HT1080 (cell line): ENCODE measurements around the gene ZNF804A. TPM values are rescaled to one million over a fixed set of nuclear protein-coding genes. Genes with fewer than 3 reads are reported as not detected.

Experiments
- DNase-seq: peaks from one replicate; pipeline ENCODE4 v3.0.0-alpha.2; 2015; ENCODE audit warnings: low read depth
- polyA plus RNA-seq, 2 experiments: library from polyadenylated mRNA; depleted of rRNA; stranded (reverse); fragments of >200 nt; gene quantifications; 2 replicates each; pipeline ENCODE4 v1.2.3, GENCODE V29; 2015
- total RNA-seq: library from RNA; depleted of rRNA; stranded (reverse); fragments of >200 nt; shearing (Covaris generic); gene quantifications from 2 replicates; pipeline ENCODE4 v1.2.3, GENCODE V29; 2014; rRNA removed

The ZNF804A gene
- total RNA-seq = 0.55 and 0.63 TPM in 2 replicates
- 0.26 and 0.27 TPM in 2 replicates for polyA plus RNA-seq (2015; cell fraction: cytosol; rRNA removed)
- polyA plus RNA-seq (2015; cell fraction: nucleus; rRNA removed) = 0.05 and 0.22 TPM in 2 replicates

DNA sequence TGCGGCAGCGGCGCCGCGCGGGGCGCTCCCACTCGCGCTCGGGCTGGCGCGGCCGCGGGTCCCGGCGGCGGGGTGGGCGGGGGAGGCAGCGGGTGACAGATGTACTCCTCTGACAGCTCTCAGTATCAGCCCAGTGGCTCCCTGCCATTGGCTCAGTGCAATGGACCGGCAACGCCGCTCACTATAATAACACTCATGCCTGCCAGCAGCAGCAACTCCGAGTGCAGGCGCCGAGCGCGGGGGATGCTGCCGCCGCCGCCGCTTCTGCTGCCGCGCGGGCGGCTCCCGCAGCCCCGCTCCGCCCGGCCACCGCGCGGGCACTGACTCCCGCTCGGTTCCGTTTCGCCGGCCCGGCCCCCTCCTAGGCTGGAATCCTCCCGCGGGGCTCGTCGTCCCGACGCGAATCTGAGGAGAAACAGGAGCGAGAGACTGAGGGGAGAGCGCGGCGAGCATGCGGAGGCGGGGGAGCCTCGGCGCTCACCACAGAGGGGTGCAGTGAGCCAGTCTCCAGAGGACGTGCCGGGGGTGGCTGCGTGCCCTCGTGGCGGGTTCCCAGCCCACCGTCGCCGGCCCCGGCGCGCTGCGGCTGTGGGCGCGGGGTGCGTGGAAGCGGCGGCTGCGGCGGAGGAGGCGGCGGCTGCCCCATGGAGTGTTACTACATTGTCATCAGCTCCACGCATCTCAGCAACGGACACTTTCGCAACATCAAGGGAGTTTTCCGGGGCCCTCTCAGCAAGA is at the start of gene ZNF804A:
TSS of gene ZNF804A (plus strand) at position 214 of the 738 bp plus-strand sequence. CDS start at position 645, 431 bp downstream.
- peak; percentile 18 for DNase-seq

DNA sequence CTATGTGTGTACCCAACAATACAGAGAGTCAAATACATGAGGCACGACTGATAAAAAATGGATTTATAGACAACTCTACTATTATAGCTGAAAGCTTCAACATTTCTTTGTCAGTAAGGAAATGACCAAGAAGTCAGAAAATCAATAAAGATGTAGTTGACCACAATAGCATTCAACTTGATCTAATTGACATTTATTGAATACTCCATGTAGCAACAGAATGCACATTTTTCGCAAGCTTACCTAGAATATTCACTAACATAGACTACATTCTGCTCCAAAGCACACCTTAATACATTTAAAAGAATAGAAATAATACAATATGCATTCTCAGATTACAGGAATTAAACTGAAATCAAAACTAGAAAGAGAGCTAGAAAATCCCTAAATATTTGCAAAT is 49.2 kb upstream of the ZNF804A start:
- DNase-seq = no peak

DNA sequence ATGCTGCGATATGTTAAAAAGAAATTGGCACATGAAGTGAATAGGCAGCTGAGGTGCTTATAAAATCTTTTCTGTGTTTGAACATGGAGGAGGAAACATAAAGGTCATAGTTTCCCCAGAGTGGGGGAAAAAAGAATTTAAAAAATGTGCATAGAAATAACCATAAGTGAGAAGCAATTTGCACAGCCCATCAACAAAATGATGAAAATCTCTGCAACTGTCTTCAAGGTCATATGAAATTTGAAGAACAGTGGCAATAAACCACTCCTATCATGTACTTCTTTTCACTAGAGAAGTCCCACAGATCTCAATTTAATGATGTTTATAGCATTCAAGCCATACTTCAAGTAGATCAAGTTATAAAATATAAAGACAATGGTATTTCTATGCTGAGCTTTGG is 46.7 kb upstream of the ZNF804A start:
- DNase-seq = no peak

DNA sequence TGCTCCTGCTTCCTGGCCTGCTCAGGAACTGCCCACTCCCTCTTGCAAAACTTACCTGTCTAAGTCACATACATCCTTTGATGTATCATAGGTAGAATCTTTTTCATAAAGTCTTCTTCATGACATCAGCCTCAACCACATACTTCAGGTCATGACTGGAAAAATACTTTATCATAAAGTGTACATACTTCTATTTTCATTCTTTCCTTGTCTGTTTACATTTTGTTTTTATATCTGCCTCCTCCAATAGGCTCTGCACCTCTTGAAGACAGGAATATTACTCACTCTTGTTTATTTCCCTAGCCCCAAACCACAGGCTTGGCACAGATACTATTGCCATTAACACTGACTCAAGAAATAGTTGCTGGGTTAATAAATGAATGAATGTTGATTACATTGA is 43.6 kb upstream of the ZNF804A start:
- peak; percentile 14 for DNase-seq

DNA sequence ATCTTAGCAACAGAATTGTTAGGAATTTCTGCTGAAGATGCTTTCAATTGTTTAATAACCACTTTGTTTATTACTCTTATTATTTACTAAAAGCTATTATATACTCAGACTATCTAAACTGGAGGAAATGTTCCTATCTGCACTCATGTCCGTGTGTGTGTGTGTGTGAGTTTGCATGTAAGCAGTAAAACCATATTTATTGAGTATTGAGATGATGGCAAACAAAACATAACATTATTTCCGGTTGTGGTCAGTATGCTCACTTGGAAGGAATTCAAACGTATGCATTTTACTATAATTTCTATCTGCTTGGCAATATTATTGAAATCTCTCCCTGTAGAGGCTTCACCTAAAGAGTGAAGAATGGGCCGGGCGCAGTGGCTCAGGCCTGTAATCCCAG is 43.0 kb upstream of the ZNF804A start:
- no peak for DNase-seq

DNA sequence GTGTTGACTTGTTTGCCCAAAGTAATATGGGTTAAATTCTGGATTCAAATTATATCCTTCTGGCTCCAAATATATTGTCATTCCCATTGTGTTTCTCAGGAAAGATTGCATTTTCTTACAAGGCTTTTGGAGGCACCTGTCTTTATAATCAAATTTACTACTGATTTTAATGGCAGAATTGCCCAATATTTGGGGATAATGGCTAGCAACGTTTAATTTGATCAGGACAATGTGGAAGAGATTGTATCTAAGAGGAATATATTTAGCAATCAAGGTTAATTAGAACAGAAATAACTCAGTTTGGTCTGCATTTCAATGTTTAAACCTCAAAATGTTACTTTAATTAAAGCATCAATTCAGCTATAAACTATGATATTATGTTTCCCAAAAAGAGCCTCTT is 41.7 kb upstream of the ZNF804A start:
- DNase-seq = no peak

DNA sequence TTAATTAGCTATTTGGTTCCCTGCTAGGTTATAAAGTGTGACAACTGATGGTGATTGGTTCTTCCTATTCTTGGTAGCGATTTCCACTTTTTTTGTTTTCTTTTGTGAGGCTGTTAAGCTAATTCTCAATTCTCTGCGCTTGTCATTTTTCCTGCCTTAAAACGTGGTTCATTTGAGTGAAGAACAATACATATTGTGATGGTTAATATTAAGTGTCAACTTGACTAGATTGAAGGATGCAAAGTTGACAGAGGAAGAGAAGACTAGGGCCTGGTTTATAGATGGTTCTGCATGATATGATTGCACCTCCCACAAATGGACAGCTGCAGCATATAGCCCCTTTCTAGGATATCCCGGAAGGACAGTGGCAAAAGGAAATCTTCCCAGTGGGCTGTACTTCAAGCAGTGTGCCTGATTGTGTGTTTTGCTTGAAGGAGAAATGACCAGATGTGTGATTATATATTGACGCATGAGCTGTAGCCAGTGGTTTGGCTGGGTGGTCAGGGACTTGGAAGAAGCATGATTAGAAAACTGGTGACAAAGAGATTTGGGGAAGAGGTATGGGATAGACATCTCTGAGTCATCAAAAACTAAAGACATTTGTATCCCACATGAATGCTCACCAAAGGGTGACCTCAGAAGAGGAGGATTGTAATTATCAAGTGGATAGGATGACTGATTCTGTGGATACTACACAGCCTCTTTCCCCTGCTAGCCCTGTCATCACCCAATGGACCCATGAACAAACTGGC is 39.4 kb upstream of the ZNF804A start:
- peak; percentile 62 for DNase-seq

DNA sequence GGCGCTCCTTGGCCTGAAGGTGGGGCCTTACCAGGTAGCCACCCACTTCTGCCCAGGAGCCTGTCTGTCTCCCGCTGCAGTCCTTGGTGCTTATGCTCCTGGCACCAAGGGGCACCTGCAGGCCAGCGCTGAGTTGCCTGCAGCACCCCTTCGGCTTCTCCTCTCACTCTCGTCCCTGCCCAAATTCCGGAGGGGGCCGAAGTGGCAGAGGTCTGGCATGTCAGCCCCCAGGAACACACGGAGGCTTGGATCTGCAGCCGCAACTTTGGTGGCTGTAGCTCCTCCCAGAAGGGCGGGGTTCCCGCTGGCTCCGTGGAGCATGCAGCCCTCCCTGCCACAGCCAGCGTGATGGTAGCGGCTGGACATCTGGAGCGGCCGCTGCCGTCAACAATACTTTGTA is 37.7 kb upstream of the ZNF804A start:
- DNase-seq = no peak

DNA sequence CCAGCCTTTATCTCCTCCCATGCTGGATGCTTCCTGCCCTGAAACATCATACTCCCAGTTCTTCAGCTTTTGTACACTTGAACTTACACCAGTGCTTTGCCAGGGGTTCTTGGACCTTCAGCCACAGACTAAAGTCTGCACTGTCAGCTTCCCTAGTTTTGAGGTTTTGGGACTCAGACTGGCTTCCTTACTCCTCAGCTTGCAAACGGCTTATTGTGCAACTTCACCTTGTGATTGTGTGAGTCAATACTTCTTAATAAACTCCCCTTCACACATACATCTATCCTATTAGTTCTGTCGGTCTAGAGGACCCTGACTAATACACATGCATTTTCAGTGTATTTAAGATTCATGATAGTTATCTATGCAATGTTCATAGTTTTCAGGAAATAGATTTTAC is 35.8 kb upstream of the ZNF804A start:
- peak; percentile 61 for DNase-seq

DNA sequence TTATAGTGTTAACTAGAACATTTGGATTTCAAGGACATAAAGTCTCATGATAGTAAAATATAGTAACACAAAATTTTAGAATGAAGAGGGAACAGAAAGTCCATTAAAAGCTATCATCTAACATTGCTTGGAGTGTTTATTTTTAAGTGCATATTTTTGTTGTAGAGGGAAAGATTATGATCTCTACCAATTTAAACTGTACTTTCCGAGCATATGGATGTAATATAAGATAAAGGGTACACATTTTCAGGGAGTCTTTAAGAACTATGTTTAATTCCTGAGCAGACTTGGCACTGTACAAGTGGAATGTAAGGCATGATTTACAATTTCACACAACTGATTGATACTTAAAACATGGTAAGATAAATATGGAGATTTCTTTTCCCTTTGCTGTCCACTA is 34.2 kb upstream of the ZNF804A start:
- DNase-seq = no peak

DNA sequence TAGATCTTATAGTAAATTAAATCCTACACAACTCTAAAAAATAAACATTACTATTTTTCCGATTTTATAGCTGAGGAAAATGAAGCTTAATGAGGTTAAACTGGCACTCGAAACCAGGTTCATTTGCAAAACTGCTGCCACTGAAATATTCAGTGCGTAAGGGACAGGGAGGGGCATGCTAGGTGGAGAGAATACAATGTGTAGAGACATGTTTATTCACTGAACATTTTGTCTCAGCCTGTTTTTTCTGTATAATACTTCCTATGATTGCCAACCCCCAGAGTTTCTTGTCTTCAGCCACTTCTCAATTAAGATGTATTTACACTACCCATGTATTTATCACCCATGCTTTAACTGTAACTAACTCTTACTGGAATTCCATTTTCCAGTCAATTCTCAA is 31.6 kb upstream of the ZNF804A start:
- no peak for DNase-seq

DNA sequence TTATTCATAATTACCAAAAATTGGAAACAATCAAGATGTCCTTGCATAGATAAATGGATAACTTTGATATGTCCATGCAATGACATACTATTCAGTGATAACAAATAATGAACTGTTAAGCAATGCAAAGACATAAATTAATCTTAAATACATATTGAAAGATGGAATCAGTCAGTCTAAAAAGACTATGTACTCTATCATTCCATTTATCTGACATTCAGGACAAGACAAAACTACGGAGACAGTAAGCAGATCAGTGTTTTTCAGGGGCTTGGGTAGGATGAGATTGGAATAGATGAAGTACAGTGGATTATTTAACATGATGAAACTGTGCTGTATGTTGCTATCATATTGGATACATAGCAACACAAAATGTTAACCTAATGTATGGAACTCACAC is 21.3 kb upstream of the ZNF804A start:
- no peak for DNase-seq

DNA sequence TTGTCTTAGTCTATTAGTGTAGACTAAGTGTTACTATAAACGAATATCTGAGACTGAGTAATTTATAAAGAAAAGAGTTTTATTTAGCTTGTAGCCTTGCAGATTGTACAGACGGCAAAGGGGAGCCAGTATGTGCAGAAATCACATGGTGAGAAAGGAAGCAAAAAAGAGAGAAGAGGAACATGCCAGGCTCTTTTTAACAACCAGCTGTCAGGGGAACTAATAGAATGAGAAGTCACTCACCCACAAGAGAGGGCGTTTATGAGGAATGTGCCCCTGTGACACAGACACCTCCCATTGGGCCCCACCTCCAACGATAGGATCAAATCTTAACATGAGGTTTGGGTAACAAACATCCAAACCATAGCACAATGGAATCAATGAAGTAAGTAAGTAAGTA is 20.6 kb upstream of the ZNF804A start:
- no peak for DNase-seq

DNA sequence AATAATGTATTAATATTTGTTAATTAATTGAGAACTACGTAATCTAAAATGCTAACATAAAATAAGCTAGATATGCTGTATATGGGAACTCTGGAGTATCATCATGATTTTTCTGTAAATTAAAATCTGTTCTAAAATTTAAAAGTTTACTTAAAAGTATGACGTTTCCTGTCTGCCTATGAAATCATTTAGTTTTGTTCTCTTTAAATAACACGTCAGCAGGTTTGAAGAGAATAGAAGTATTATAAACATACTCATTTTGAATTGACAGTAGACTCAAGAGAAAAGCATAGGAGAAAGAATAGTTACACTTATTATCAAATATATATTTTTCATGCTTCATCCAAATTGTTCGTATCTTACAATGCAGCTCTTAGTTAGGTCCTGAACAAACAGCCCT is 19.1 kb upstream of the ZNF804A start:
- DNase-seq = no peak

DNA sequence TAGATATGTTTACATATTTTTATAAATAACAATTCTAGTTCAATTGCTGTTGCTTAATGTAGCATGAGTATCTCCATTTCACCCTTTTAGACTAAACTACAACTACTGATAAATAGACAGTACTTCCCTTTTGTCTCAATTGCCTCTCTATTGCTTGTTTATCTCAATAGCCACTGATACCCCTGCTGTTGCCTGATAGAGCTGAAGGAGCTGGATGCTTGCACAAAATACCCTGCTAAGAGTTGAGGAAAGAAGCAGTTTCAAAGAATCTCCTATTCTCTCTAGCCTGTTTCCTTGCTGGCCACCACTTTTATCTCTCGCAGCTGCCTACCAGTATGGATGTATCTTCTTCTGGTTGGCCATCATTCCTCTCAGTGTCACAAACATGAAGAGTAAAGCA is 16.9 kb upstream of the ZNF804A start:
- DNase-seq = no peak

DNA sequence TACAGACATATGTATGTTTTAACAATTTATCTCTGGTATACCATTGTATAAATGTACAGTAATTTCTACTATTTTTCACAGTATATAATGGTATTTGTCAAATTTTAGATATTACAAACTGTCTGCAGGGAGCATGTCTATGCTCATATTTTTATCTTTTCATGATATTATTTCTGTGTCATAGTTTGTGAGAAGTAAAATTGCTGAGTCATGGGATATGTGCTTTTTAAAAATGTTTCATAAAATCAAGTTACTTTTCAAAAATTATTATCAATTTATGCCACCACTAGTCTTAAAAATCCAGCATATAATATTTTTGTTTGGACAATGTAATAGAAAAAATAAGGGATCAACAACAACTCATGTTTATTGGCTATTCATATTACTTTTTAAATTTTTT is 9.1 kb upstream of the ZNF804A start:
- DNase-seq = no peak

DNA sequence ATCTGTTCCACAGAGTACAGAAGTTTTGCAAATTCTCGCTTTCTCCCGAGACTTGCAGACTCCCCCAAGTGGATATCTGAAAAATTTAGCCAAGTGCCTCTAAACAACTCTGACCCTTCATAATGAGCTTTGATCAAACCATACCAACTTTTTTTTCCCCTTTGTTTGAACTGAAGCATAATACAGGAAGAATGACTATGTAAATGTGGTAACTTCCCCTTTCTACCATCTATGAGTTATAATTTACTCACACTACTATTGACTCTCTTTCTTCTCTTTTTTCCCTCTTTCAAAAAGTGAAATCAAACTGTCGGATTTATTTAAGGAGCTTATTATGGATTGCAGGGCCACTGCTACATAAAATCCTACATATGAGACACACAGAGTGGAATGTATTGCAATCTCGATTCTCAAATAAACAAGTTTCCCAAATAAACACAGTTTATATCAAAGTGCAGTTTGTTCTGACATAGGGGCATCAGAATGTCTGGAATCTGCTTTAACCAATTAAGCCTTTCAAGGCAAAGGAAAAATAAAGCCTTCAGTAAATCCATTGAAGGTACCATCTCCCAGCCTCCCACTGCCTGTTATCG is 1.4 kb upstream of the ZNF804A start:
- DNase-seq = peak; percentile 61

DNA sequence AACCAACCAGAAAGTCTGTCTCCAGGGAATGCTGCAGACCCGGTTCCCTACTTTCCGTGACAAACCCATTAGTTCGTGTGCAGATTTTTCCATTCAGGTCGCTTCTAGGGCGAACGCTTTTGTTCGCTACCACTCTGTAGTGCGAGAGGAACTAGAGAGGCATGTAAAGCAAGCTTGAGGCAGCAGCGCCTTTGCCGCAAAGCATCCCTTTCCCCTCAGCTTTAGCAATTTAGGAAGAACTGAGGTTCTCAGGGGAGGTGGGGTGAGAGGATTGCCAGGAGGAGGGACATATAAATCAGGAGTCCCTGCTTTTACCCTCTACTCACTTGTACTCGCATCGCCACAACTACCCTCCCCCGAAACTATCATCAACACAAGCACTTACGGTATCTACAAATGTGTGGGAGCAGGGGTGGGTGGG is 748 bp upstream of the ZNF804A start:
- no peak for DNase-seq

DNA sequence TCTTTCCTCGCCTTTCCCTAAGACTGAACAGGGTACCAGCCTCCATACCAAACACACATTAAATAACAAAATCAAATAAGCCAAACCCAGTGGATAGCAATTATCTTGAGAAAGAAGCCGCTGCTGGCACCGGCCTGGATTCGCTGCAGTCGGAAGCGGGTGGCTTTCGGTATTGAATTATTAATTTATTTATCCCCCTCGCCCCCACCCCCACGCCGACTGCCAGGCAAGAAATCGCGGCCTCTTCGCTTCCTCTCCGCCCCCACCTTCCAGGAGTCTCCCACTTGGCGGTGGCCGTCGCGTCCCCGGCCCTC is 370 bp upstream of the ZNF804A start:
- DNase-seq = no peak

DNA sequence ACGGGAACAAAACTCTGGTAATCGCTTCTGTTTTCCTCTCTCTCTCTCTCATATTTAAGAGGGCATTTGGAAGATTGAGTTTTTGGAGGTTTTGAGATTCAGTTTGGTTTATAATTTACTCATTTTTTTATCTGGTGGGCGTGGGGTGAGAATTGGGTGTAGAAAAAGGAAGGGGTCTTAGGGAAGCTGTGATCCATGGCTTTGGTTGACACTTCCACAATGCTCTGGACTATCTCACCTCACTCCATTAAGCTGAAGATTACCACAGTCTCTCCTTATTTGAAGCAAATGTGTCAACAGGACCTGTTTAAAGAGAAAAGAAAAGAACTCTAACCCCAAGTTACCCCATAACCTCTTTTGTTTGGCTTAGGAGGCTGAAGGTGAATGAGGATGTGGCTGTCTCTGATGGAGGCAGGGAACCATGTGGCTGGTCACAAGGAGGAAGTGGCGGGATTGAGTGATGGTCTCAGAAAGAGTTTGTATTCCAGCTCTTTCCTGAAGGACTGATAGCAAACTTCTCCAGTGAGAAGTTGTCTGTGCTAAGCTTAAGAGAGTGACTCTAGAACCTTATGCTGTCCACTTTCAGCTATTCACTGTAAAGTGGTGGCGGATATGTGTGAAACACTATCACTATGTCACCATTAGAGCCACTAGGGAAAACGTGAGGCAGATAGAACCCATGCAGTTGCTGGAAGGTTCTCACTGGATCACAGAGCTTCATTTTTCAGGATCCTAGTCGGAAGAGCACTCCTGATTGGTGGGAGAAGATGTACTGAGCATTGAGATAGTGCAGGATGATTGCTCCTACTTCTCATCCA is 934 bp downstream of the ZNF804A start:
- peak; percentile 39 for DNase-seq

DNA sequence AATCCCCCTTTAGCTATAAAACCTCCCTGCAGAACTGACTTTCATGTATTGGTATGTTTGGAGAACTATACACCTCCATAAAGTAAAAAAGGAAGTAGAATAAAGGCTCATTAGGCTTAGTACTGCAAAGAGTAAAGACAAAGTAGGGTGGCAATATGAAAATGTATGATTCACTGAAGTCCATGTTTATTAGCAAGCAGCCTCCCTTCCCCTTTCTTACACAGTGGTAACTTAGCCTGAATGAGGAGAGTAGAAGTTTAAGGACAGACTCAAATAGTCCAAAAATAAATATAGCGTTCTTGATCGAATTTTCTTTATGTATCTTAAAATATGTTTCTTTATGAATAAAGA is 1.5 kb downstream of the ZNF804A start:
- DNase-seq = no peak

DNA sequence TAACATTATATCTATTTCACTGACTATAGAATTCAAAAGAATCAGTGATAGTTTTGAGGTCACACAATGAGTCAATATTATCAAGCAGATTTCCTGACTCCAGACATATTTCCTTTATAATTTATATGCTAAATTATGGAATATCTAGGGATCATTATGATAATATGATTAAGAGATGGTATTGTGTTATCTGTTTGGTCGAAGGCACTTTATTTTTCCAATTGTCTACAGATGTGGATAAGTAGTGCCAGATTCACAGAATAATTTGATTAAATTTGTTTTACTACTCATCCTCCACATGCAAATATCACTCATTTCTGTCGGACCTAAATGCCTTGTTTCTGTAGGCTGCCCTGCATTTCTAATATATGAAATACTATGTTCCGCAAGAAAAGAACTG is 4.4 kb downstream of the ZNF804A start:
- no peak for DNase-seq
